H54 (cell line): Measurements from ENCODE around the gene PRSS21.

Experiments used
- DNase-seq: peaks from one replicate; pipeline ENCODE4 v3.0.0; 2011; ENCODE audit warnings: low spot score, mixed read lengths; ENCODE audit not compliant: insufficient read length
- FAIRE-seq: peaks from 3 replicates; lab custom pipeline; 2011; peaks lifted over from hg19 to GRCh38; lab: Jason Lieb, UNC
- POLR2A ChIP-seq: IDR thresholded peaks from 2 replicates; pipeline ENCODE4 v1.6.1; 2011; ENCODE audit warnings: low read depth, mild to moderate bottlenecking, low read length

The PRSS21 gene

DNA sequence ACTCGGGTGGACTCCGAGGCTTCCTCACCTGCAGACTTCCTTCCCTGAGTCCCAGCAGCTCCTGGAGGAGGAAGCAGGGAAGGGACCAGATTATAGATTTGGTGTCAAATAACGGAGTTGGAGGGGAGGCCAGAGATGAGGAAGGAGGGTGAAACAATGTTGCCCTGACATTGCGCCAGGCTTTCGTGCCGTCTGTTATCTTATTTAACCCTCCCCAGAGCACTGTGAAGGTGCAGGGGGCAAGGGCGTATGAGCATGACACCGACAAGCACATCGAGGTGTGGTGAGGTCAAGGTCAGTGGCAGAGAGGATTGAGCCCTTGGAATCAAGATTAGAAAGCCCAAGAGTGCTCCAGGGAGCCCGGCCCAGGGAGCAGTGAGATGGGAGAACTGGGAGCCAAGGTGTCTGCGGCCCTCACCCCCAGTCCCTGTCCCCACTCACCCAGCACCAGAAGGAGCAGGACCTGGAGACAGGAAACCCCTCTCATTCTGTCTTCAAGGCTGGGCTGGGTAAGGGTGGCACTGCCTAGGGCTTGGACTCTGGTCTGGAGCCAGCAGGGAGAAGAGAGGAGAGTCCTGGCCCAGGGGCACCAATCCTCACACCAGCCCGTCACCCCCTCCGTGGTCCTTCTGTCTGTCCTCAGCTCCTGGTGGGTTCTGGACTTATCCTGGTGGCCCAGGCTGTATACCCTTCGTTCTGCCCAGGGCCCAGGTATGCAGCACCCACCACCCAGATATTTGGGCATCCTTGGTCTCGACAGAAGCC, 30.8 kb upstream of the PRSS21 start:
- FAIRE-seq (no peak), DNase-seq (no peak)
- TF ChIP-seq POLR2A = no peak

DNA sequence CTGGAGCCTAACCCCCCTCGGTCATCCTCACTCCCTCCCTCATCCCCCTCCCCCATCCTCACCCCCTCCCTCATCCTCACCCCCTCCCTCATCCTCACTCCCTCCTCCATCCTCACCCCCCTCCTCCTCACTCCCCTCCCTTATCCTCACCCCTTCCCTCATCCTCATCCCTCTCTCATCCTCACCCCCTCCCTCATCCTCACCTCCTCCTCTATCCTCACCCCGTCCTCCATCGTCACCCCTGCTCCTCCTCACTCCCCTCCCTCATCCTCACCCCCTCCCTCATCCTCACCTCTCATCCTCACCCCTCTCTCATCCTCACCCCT, 30.2 kb upstream of the PRSS21 start:
- no peak for TF ChIP-seq POLR2A
- FAIRE-seq (no peak), DNase-seq (no peak)

DNA sequence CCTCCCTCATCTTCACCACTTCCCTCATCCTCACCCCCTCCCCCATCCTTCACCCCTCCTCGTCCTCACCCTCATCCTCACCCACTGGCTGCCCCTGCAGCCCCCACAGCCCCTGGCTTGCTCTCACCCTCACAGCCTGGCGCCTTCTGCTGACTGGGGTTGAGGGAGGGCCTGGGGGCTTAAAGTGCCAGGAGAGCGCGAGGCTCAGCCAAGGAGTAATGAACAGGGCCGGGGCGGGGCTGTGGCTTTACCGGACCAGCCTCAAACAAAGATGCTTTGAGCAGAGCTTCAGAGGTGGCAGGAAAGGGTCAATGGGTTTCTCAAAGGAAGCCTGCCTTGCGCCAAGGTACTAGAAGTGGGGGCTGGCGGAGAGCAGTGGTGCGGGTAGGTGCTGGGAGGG, 29.6 kb upstream of the PRSS21 start, which contains the start of gene PRSS33:
Gene PRSS33, minus strand, starts transcription at position 155 of the 400 bp plus-strand sequence. CDS start 1,013 bp downstream, outside the sequence.
- TF ChIP-seq POLR2A = no peak
- DNase-seq (no peak), FAIRE-seq (no peak)

DNA sequence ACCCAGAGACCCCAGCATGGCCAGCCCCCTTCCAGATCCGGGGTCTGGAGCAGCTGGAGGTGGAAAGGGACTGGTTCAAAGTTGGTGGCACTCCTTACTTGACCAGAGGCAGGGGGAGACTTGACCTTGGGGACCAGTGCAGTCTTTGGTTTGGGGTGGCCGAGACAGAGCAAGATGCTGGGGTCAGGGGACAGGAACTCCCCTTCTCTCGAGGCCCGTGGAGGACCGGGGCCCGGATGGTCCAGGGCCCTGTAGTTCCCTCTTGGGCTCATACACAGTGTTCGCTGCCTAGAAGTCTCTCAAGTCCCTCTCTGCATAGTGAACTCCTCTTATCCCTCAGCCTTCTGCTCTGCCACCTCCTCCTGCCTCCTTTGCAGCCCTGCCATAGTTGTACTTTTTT, 29.1 kb upstream of the PRSS21 start:
- TF ChIP-seq POLR2A = no peak
- FAIRE-seq = no peak
- no peak for DNase-seq

DNA sequence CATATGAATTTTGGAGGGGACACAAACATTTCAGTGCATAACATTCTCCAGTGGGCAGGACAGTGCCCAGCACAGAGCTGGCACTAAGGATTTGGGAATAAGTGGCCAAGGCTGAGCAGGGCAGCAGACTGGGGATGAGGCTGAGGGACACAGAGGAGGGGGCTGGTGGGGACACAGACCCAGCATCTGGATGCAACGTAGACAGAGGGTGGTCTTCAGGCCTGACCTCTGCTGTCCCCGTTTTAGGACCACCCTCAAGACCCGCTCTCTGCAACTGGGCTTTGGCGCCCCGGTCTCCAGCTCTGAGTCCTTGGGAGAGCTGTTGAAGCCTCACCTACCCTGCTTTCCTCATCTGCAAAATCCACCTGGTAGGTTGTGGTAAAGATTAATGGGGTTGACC, 26.4 kb upstream of the PRSS21 start:
- DNase-seq = no peak
- TF ChIP-seq POLR2A = no peak
- no peak for FAIRE-seq

DNA sequence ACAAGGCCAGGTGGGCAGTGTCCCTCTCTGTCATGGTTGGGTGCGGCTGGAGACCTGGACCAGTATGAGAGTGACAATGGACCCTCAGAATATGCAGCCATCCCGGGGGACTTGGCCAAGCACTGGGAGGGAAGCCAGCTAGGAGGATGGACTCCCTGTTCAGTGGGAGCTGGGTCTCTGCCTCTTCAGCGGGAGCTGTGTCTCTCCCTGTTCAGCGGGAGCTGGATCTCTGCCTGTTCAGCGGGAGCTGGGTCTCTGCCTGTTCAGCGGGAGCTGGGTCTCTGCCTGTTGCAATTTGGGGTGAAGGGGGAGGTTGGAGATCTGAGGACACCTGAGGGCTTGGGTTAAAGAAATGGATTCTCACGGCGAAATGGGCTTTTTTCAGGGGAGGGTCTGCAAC, 25.9 kb upstream of the PRSS21 start:
- no peak for TF ChIP-seq POLR2A
- DNase-seq = no peak
- FAIRE-seq = no peak

DNA sequence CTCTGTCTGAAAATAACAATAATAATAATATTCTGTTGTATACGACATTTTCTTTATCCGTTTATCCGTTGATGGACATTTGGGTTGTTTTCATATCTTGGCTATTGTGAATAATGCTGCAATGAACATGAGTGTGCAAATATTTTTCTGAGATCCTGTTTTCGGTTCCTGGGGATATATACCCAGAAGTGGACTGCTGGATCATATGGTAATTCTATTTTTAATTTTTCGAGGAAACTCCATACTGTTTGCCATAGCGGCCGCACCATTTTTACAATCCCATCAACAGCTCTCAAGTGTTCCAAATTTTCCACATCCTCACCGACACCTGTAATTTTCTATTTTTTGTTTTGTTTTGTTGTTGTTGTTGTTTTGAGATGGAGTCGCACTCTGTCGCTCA, 24.1 kb upstream of the PRSS21 start:
- DNase-seq (no peak), FAIRE-seq (no peak)
- no peak for TF ChIP-seq POLR2A

DNA sequence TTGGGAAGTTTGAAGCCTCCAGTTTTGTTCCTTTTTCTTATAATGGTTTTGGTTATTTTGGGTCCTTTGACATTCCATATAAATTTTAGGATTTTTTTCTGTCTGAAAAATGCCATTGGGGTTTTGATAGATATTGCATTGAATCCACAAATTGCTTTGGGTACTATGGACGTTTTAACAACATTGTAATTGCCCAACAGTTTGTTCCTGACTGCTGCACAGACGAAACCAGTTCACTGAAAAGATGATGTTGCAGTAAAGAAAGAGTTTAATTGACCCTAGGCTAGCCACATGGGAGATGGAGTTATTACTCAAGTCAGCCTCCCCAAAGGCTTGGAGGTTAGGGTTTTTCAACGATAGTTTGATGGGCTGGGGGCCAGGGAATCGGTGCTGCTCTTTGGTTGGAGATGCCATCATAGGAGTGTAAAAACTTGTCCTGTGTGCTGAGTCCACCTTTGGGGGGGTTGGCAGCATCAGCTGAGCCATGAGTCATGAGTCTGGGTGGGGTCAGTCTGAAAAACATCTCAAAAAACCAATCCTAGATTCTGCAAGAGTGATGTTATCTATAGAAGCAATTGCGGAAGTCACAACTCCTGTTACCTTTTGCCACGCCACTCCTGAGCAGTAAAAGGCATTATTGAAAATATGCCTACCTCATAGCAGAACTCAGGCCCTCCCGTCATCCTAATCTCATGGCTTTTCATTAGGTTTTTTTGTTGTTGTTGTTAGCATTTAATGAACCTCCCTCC, 21.5 kb upstream of the PRSS21 start:
- FAIRE-seq (peak; percentile 70), DNase-seq (peak; percentile 52)
- no peak for TF ChIP-seq POLR2A

DNA sequence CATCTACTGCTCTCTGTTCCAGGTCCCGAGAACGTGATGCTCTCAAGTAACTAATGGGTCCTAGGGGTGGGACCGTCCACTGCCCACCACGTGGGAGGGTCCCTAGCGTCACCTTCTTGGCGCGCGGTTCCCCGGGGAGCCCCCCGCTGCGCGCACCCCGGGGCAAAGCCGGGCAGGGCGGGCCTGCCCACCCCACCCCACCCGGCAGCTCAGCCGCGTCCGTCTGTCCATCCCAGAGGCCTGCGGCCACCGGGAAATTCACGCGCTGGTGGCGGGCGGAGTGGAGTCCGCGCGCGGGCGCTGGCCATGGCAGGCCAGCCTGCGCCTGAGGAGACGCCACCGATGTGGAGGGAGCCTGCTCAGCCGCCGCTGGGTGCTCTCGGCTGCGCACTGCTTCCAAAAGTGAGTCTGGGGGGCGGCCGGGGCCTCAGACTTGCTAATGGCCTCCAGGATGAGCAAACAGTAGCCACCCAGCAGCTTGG, 18.3 kb upstream of the PRSS21 start:
- FAIRE-seq (no peak), DNase-seq (no peak)
- TF ChIP-seq POLR2A = no peak

DNA sequence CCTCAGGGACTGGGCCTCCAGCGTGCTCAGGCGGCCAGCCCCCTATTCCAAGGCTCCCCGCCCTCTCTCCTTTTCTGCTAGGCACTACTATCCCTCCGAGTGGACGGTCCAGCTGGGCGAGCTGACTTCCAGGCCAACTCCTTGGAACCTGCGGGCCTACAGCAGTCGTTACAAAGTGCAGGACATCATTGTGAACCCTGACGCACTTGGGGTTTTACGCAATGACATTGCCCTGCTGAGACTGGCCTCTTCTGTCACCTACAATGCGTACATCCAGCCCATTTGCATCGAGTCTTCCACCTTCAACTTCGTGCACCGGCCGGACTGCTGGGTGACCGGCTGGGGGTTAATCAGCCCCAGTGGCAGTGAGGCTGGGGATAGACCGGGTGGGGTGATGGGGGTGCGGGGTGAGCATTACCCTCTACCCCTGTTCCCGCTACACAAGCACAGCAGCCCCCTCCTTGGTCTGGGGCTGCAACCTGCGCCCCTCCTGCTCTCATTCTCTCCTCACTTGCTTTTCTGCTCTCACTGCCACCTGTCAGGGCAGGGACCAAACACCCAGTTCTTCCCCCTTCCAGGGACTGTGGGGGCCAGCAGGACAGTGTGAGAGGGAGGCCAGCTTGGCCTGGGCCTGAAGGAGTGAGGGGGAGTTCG, 17.7 kb upstream of the PRSS21 start:
- FAIRE-seq = no peak
- no peak for TF ChIP-seq POLR2A
- DNase-seq = no peak

DNA sequence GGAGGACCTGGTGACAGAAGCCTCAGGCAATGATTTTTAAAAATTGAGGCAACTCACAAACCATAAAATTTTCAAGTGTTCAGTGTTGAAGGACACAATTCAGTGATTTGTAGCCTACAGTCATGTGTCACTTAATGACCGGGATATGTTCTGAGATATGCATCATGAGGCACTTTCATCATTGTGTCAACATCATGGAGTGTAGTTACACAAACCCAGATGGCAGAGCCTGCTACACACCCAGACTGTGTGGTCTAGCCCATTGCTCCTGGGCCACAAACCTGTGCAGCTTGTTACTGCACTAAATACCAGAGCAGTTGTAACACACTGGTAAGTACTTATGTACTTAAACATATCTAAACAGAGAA, 17.2 kb upstream of the PRSS21 start:
- no peak for TF ChIP-seq POLR2A
- no peak for FAIRE-seq
- DNase-seq = no peak

DNA sequence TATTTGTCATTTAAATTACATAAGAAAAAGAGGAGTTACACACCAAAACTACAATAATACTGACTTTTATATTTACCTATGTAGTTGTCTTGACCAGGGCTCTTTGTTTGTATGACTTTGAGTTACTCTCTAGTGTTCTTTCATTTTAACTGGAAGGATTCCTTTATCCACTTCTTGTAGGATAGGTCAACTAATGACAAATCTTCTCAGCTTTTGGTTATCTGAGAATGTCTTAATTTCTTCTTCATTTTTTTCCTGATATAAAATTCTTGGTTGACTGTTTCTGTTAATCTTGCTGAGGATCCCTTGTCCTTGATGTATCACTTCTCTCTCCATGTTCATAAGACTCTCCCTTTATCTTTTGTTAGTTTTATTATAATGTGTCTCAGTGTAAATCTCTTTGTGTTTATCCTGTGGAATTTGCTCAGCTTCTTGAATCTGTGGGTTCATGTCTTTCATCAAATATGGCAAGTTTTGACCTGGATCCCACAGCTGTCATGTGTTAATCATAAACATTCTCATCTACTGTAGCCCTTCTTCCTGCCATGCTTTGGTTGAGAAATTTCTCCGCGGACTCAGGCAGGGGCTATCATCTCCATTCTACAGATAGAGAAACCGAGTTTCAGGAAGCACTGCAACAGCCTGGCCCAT, 13.4 kb upstream of the PRSS21 start:
- FAIRE-seq (no peak), DNase-seq (no peak)
- TF ChIP-seq POLR2A = no peak

DNA sequence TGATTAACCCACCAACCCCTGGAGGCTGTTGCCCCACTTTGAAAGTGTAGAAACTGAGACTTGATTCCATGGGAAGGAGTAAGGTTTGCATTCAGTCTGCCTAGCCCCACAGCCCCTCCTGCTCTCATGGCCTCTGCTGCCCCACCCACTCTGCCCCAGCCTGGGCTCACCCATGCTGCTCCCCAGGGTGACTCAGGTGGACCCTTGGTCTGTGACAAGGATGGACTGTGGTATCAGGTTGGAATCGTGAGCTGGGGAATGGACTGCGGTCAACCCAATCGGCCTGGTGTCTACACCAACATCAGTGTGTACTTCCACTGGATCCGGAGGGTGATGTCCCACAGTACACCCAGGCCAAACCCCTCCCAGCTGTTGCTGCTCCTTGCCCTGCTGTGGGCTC, 12.3 kb upstream of the PRSS21 start:
- DNase-seq (no peak), FAIRE-seq (no peak)
- TF ChIP-seq POLR2A = no peak

DNA sequence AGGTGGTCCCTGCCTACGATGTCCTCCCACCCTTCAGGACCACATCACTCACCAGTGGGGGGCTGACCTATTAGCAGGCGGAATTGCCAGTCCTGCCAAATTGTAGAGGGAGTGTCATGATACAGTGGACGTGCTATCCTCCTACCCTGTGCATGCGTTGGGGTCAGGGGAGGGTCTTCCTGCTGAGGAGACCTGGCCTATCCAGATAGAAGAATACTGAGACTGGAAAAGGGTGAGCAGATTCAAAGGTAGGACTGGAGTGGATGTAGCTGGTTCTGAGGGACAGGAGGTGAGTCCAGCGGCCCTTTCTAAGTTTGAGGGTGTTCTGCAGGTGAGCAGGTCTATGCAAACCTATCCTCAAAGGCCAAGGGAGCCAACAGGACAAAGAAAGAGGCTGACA, 10.8 kb upstream of the PRSS21 start:
- no peak for FAIRE-seq
- TF ChIP-seq POLR2A = no peak
- no peak for DNase-seq
